HT-29 (cell line): ENCODE results near the gene LRRC56. TPM values are rescaled to one million over a fixed set of nuclear protein-coding genes. Genes with fewer than 3 reads are reported as not detected.

Source experiments
- DNase-seq: peaks from one replicate; pipeline ENCODE4 v3.0.0-alpha.2; 2015; ENCODE audit warnings: low spot score
- small RNA-seq: library from RNA; depleted of rRNA; stranded (forward); fragments of <200 nt; gene quantifications from one replicate; pipeline ENCODE3, GENCODE V24; 2014
- total RNA-seq: library from RNA; depleted of rRNA; stranded (reverse); fragments of >200 nt; shearing (Covaris generic); gene quantifications from 2 replicates; pipeline ENCODE4 v1.2.3, GENCODE V29; 2014; rRNA removed

The LRRC56 gene
- total RNA-seq, 1 experiment from 2014 or later, result 10.0 TPM

DNA sequence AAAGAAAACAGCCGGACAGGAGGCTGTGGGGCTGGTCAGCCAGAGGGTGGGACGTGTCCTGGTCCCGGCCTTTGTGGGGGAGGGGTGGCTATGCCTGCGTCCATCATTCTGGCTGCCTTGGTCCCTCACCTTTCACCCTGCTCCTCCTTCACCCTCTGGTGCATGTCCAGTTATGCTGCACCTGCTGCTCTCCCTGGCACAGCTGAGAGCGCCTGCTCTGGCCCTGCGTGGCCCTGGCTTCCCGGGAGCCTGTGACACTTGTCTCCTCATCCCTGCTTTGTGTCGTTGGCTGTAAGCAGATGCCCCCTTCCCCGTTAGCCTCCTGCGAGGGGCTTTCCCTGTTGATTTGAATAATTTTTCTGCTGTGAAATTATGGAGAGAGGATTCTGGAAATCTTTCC lies 55.6 kb downstream of the LRRC56 start:
- no peak for DNase-seq

DNA sequence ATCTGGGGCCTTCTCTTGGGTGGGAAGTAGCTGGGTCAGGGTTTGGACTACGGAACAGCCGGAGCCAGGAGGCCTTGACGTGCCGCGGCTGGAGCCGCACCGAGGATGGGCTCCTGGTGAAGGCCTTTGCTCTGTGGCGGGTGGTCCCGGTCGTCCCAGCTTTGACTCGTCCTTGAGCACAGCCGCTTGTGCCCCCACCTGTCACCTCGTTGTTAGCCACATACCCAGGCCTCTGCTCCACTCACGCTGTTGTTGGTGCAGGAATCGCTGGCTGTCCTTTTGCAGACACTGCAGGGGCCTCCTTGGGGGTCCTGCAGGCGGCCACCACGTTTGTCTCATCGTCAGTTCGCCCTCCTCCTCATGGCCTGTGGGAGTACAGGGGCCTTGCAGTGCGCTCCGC lies 56.0 kb downstream of the LRRC56 start:
- no peak for DNase-seq

DNA sequence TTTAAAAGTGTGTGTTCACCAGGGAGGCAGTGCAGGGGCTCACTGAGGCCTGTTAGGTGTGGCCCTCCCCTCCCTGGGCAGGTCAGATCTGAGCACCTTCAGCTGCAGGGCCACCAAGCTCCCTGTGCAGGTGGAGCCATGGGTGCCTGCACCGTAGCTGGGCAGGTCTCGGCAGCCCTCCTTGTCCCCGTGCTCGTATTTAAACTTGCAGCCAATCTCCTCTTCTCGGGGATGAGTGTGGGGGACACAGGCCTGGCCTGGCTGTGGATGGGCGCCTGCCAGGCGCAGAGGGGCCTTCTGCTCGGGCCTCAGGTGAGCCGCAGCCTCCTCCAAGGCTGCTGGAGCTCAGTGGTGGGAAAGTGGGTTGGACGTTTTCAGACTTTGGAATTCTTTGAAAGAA lies 58.1 kb downstream of the LRRC56 start:
- DNase-seq, result no peak

DNA sequence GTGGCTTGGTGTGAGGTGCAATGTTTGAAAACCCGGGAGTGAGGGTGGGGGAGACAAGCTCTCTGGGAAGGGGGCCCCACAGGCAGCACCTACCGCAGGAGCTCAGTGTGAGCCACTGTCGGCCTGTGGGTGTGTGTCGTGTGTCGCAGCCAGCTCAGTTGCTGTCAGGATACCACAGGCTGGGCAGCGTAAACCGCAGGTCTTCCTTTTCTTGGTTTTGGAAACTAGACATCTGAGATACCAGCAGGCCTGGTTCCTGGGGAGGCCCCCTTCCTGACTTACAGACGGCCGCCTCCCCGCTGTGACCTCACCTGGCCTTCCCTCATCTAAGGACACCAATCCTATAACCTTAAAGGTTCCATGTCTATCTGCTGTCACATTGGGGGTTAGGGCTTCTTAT lies 59.0 kb downstream of the LRRC56 start:
- no peak for DNase-seq

DNA sequence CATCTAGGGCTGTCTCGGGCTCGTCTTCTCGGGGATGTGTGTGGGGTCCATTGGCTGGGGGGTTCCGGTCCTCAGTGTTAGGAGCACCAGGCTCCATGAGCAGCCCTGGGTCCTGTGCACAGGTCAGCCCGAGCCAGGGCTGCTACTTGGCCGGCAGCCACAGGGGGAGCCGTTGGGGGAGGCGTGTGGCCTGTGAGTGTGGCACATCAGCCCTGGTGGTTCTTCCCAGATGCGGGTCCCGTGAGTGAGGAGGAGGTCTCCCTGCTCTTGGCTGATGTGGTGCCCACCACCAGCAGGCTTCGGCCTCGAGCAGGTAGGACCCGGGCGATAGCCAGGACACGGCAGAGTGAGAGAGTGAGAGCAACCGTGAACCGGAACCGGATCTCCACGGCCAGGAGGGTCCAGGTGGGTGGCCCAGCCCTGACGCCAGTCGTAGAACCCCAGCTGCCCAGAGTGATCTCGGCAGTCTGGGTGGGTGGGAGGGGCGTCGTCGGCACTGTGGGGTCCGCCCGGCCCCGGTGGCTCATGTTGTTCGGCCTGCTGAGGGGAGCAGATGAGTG lies 59.9 kb downstream of the LRRC56 start:
- no peak for DNase-seq

DNA sequence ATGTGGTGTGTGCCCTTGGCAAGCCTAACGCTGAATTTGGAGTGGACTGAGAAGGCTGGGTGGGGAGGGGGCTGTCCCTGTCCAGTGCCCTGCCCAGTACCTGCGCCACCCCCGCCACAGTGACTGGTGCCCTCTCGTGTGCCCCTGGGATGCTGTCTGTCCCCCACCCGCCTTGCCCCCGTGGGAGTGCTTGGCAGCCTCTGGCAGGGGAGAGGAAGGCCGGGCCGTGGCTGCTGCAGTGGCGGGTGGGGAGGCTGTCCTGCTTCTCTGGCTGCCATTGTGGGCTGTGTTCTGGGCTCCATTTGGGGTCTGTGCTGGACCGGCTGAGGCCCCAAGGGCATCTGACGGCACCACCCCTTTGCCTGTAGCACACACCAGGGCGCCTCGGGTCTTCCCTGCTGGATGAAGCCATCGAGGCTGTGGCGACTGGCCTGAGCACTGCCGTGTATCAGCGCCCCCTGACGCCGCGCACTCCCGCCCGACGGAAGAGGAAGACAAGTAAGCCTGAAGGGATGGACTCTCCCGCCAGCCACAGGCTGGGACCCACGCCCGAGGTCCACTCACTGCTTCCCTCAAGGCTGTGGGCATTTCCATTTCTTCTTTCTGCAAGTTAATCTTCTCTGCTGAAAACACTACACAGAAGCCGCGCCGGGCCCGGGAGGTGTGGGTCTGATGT lies 60.8 kb downstream of the LRRC56 start:
- DNase-seq, result no peak

DNA sequence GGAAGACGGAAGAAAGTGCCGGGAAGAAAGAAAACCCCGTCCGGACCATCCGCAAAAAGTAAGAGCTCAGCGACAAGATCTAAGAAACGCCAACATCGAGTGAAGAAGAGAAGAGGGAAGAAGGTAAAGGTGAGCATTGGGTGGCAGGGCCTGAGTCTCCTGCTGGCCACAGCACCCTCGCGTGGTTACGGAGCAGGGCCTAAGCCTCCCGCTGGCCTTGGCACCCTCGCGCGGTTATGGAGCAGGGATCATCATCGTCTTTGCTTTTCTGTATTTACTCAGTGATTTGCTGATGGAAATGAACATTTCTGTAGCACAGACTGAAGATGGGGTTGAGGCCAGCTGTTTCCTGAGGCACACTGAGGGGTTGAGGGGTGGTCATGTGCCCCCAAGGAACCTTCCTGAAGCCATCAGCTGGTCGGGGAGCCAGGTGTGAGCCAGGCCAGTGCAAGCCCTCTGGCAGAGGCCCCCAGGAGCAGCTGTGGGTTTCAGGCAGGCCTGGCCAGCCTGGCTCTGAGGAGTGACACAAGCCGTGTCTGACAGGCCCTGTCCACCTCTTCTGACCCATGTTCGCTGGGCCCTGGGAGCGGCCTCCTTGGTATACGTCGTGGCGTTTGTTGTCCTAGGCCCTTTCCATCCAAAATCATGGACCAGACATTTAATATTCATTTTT lies 64.4 kb downstream of the LRRC56 start:
- no peak for DNase-seq

DNA sequence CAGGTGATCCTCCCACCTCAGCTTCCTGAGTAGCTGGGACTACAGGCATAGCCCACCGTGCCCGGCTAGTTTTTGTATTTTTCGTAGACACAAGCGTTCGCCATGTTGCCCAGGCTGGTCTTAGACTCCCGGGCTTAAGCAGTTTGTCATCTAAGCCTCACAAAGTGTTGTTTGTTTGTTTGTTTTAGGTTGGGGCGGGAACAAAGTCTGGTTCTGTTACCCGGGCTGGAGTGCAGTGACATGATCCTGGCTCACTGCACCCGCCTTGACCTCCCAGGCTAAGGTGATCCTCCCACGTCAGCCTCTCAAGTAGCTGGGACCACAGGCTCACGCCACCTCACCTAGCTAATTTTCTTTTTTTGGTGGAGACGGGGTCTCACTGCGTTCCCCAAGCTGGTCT lies 65.8 kb downstream of the LRRC56 start:
- DNase-seq, result no peak

Small RNAs within 50 kb of the gene (small RNA-seq; reads per million reads assigned to genes)
- gene MIR210, result 1.2 reads per million, percentile 45 among the genes with 10 or more reads in this experiment

Other genes starting within 250 kb of the LRRC56 start
- gene PGGHG, start 248.4 kb upstream of the LRRC56 start, total RNA-seq, result 175 and 194 TPM in 2 replicates
- gene IFITM5, start 238.0 kb upstream of the LRRC56 start, total RNA-seq, result not detected in 2 replicates
- gene IFITM2, start 229.7 kb upstream of the LRRC56 start, total RNA-seq, result 31.2 and 32.3 TPM in 2 replicates
- 6.8 and 7.6 TPM in 2 replicates for gene IFITM1, start 223.5 kb upstream of the LRRC56 start, total RNA-seq
- gene IFITM3, start 216.7 kb upstream of the LRRC56 start, total RNA-seq, result 10.6 and 30.1 TPM in 2 replicates
- gene B4GALNT4, start 168.0 kb upstream of the LRRC56 start, total RNA-seq, result not detected in 2 replicates
- 284 and 306 TPM in 2 replicates for gene PKP3, start 143.3 kb upstream of the LRRC56 start, total RNA-seq
- gene SIGIRR, start 122.5 kb upstream of the LRRC56 start, total RNA-seq, result 295 and 312 TPM in 2 replicates
- 63.7 and 94.0 TPM in 2 replicates for gene ANO9, start 95.5 kb upstream of the LRRC56 start, total RNA-seq
- gene PTDSS2, start 87.2 kb upstream of the LRRC56 start, total RNA-seq, result 56.6 and 63.4 TPM in 2 replicates
- 470 and 513 TPM in 2 replicates for gene RNH1, start 30.3 kb upstream of the LRRC56 start, total RNA-seq
- gene HRAS, start 2.0 kb upstream of the LRRC56 start, total RNA-seq, result 217 and 259 TPM in 2 replicates
- 5.3 and 6.9 TPM in 2 replicates for gene LMNTD2, start 23.2 kb downstream of the LRRC56 start, total RNA-seq
- 515 and 552 TPM in 2 replicates for gene RASSF7, start 23.4 kb downstream of the LRRC56 start, total RNA-seq
- gene PHRF1, start 38.9 kb downstream of the LRRC56 start, total RNA-seq, result 75.3 and 82.0 TPM in 2 replicates
- 263 and 329 TPM in 2 replicates for gene IRF7, start 78.4 kb downstream of the LRRC56 start, total RNA-seq
- 11.9 and 12.1 TPM in 2 replicates for gene CDHR5, start 87.4 kb downstream of the LRRC56 start, total RNA-seq
- gene SCT, start 89.7 kb downstream of the LRRC56 start, total RNA-seq, result not detected in 2 replicates
- 0.34 and 0.92 TPM in 2 replicates for gene DRD4, start 99.7 kb downstream of the LRRC56 start, total RNA-seq
- 77.8 and 139 TPM in 2 replicates for gene DEAF1, start 157.7 kb downstream of the LRRC56 start, total RNA-seq
- 73.6 and 76.8 TPM in 2 replicates for gene TMEM80, start 158.3 kb downstream of the LRRC56 start, total RNA-seq
- 473 and 503 TPM in 2 replicates for gene EPS8L2, start 168.7 kb downstream of the LRRC56 start, total RNA-seq
- gene TALDO1, start 209.9 kb downstream of the LRRC56 start, total RNA-seq, result 669 and 686 TPM in 2 replicates
- gene GATD1, start 240.0 kb downstream of the LRRC56 start, total RNA-seq, result 128 and 132 TPM in 2 replicates